Hypothalamus (tissue), 51 donors: ENCODE results near the gene RFPL4A.
A peak's percentile ranks its signal among the peaks of the same experiment; 100 is the strongest.

Experiments used
- DNase-seq, 51 donors: peaks; one replicate each; lab custom pipeline; 2025; lab: John Stamatoyannopoulos, UW

RFPL4A gene

DNA sequence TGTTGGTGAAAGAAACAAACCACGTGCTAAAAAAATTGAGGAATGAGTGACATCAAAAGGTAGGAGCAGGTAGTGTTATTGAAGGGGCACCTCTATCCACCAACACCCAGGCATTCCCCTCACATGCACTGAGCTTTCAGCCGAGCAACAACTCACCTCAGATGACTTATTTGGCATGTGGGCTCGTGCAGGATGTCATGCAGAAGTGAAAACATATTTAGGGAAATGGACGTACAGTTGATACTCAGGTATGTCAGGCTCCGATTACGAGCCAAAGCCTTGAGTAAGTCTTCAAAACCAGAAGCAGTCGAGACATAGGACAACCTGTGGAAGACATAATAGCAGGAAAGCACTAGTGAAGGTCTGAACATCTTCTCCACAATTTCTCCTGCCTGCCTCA, 42.5 kb downstream of the RFPL4A start:
- DNase-seq = no peak

DNA sequence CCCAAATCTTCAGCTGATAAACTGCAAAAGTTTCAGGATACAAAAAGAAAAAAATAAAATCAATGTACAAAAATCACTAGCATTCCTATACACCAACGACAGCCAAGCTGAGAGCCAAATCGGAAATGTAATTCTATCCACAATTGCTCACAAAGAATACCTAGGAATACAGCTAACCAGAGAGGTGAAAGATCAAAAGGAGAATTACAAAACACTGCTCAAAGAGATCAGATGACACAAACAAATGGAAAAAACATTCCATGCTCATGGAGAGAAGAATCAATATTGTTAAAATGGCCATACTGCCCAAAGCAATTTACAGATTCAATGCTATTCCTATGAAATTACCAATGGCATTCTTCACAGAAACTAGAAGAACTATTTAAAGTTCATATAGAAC, 43.4 kb downstream of the RFPL4A start:
- no peak for DNase-seq

DNA sequence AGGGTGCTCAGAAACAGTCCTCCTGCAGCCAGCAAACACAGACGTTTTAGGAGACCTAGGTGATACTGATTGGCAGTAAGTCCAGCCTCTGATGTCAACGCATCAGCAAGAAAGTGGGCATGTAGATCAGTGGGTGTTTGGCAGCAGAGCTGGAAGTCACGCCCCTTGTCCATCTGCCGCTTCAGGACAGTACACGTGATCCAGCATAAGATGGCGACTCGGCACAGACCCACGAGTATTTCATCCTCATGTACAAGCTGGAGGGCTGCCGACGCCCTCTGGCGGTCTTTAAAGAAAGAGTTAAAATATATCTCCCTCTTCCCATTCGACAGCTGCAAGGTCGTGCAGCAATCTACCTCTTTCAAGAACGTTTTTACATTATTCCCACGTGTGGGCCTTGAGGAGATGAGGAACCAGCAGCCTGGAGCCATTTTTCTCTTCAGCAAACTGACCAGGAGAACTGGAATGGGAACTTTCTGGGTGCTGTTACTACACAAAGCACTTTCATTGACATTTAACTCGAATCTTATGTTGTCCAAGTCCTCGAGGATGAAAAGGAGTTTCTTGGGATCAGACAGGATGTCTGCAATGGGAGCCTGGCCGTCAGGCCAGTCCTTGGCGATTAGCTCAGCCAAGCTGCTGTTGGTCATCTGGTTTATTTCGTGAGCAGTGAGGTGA, 50.6 kb downstream of the RFPL4A start:
- DNase-seq = peak in 11 of 51 donors; percentile 0 to 8 (median 1)

DNA sequence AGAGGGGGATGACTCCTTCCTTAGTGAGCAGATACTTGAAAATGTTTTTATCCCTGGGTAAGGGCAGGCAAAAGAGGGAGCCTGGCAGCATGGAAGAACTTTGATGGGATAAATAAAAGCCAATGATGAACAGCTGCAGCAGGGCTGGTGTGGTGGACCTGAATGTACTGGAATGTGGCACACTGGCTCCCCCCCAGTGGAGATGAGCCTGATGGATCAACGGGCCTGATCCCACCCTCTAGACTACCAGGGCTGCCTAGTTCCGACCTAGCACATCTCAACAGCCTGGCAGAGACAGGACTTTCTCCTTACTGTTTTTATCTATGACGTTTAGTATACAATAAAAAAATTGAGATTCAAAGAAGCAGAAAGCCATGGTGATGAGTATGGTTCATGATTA, 52.4 kb downstream of the RFPL4A start:
- no peak for DNase-seq

DNA sequence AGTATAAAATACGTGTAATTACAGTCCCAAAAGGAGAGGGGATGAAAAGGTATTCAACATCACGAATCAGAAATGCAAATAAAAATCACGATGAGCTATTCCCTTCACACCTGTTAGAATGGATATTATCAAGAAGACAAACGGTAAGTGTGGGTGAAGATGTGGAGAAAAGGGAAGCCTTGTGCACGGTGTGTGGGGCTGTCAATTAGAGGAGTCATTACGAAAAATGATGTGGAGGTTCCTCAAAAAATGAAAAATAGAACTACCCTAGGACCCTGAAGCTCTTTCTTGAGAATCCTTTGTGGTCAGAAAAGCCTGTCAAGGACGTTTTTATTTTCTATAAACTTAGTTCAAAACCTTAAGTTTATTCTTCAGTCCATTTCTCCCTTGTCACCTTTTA, 53.6 kb downstream of the RFPL4A start:
- DNase-seq = no peak
